CD4-positive, alpha-beta T cell treated with Interleukin-21 for 1 hour (primary cell): Measurements from ENCODE around the gene GNL1.

Experiments used
- DNase-seq: peaks from one replicate; pipeline ENCODE4 v3.0.0-alpha.2; 2020

The GNL1 gene, protein sequence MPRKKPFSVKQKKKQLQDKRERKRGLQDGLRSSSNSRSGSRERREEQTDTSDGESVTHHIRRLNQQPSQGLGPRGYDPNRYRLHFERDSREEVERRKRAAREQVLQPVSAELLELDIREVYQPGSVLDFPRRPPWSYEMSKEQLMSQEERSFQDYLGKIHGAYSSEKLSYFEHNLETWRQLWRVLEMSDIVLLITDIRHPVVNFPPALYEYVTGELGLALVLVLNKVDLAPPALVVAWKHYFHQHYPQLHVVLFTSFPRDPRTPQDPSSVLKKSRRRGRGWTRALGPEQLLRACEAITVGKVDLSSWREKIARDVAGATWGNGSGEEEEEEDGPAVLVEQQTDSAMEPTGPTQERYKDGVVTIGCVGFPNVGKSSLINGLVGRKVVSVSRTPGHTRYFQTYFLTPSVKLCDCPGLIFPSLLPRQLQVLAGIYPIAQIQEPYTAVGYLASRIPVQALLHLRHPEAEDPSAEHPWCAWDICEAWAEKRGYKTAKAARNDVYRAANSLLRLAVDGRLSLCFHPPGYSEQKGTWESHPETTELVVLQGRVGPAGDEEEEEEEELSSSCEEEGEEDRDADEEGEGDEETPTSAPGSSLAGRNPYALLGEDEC

DNA sequence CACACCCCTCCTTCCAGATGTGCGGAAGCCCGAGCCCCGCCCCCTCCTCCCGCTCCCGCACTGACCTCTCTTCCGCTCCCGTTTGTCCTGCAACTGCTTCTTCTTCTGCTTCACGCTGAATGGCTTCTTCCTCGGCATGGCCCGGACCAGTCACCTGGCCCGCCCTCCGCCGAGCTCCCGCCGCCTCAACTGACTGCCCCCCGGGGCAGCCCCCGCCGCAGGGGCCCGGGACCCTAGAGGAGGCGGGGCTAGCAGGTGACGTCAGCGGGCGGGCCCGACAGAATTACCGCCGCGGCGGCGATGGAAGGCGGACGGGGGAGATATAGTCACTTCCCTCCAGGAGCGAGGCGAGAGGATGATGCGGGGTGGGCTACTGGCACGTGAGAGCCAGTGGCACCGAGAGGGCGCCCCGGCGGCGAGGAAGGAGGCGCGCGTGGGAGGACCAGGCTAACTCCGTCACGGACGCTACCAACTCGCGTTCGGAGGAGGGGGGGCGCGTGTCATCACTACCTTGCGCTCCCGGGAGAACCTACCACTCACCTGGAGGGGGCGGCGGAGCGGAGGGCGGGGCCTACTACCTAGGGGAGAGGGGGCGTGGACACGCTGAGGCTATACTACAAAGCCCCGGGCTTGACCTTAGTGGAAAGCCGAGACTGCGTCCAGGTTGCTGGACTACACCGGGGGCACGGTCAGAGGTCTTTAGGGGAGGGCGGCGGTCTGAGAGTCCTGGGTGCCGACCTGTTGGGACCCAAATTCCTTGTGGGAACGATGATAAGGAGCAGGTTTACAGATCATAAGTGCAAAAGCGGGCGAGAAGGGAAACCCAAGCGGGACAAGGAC lies at the start of gene GNL1:
TSS of gene GNL1 (minus strand) at position 424 of the 840 bp plus-strand sequence. CDS start at position 138, 286 bp downstream.
- DNase-seq, result peak; percentile 98

- no peak for DNase-seq
These were observed 47.7 kb upstream of the GNL1 start for GRCh38 chr6:30603961-30604360.

- DNase-seq, result no peak
These were observed 45.7 kb upstream of the GNL1 start for GRCh38 chr6:30601815-30602641.

DNA sequence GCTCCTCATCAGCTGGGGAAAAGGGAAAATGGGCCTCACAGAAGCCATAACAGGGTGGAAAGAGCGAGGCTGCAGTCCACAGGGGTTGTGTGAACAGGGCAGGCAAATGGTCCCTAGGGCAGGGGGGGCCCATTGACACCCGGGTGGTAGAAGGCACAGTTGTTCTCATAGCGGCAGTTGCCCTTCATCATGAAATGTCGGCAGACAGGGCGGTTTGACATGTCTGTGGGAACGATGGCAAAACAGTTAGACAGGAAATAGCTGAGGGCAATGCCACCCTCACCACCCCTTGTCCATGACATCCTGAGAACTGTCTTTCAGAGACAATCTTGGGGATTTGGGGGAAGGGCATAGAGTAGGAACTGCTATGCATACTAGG lies 45.1 kb upstream of the GNL1 start:
- DNase-seq, result peak; percentile 39

- no peak for DNase-seq
These were observed 44.2 kb upstream of the GNL1 start for GRCh38 chr6:30600451-30600961.

- no peak for DNase-seq
These were observed 43.5 kb upstream of the GNL1 start for GRCh38 chr6:30599625-30600324.

DNA sequence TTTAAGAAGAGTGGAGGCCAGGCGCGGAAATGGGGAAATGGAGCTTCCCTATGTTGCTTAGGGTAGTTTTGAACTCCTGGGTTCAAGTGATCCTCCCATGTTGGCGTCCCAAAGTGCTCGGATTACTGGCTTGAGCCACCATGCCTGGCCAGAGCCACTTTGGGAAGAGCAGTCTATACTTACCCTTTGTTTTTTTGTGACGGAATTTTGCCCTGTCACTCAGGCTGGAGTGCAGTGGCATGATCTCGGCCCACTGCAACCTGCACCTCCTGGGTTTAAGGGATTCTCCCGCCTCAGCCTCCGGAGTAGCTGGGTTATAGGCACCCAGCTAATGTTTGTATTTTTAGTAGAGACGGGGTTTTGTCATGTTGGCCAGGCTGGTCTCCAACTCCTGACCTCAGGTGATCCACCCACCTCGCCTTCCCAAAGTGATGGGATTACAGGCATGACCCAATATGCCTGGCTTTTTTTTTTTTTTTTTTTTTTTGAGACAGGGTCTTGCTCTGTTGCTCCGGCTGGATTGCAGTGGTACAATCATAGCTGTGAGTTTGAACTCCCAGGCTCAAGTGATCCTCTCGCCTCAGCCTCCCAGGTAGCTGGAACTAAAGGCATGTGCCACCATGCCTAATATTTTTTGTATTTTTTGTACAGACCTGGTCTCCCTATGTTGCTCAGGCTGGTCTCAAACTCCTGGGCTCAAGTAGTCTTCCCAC lies 42.8 kb upstream of the GNL1 start:
- DNase-seq, result no peak

- DNase-seq, result peak; percentile 84
These were observed 41.2 kb upstream of the GNL1 start for GRCh38 chr6:30597315-30598144.

DNA sequence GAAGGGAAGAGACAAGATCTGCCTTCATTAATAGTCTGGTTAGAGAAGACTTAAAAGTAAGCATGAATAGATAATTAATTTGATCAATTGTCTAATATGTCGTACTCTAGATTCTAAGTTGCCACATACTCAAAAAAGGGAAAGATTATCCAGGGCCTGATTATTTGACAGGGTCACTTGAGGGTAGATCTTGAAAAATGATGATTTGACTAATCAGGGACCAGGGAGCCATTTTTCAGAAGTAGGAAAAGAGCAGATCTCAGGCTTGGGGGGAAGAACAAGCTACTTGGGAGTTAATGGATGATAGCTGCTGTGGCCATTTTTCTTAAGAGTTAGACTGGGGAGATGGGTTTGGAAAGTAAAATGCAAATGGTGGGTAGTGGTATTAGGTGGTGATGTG lies 36.0 kb upstream of the GNL1 start:
- no peak for DNase-seq

DNA sequence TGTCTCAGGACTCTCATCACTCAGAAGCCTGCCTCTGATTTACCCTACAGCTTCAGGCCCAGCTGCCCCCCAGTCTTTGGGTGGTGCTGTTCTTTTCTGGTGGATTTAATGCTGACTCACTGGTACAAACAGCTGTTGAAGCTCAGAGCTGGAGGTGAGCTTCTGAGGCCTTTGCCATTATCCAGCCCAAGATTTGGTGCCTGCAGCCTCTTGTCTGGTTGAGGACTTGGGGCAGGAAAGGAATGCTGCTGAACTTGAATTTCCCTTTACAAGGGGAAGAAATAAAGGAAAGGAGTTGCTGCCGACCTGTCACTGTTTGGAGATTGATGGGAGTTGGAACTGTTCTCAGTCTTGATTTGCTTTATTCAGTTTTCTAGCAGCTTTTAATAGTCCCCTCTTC lies 34.7 kb upstream of the GNL1 start:
- DNase-seq, result no peak

GRCh38 chr6:30590509-30590908 lies 34.2 kb upstream of the GNL1 start:
- no peak for DNase-seq

DNA sequence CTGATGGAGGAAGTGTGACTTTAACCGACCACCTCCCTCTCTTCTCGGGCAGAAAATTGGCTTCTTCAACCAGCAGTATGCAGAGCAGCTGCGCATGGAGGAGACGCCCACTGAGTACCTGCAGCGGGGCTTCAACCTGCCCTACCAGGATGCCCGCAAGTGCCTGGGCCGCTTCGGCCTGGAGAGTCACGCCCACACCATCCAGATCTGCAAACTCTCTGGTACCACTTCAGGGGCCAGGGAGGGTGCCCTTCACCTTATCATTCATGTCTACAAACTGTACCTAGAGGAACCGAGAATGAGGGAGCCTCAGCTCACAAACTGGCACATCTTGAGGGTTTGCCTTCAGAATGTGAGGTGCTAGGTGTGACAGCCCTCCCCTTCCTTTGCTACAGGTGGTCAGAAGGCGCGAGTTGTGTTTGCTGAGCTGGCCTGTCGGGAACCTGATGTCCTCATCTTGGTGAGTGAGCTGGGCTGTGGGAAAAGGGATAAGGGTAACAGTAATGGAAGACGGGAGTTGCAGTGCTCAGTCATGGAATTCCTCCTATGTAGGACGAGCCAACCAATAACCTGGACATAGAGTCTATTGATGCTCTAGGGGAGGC lies 33.6 kb upstream of the GNL1 start:
- DNase-seq, result no peak

- no peak for DNase-seq
These were observed 27.6 kb upstream of the GNL1 start for GRCh38 chr6:30583921-30584320.

DNA sequence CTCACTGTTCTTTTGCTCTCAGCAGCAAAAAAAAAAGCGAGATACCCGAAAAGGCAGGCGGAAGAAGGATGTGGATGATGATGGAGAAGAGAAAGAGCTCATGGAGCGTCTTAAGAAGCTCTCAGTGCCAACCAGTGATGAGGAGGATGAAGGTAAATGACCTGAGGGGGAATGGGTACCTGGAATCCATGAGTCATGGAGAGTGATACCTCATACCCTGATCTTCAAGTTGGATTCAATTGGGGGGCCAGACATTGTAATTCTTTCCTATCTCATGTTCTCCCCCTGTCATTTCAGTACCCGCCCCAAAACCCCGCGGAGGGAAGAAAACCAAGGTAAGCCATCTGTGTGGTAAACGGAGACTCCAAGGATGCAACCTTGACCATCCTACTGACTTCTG lies 21.8 kb upstream of the GNL1 start:
- DNase-seq, result no peak

DNA sequence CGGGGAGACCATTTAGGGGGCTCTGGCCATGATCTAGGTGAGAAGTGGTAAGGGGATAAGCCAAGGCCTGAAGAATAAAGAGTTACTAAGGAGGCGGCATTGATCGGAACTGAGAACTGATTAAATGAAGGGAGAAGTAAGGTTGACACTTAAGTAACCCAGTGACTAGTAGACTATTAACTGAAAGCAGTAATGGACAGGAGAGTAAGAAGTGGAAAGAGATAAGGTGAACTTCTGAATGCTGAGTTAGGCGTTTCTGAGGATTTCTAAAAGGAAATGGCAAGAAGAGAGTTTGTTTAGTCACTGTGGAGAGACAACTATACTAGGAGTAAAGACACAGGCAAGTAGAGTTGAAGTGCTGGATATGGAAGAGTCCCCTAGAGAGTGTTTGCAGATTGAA lies 16.8 kb upstream of the GNL1 start:
- no peak for DNase-seq

GRCh38 chr6:30572148-30572547 lies 15.9 kb upstream of the GNL1 start:
- no peak for DNase-seq

DNA sequence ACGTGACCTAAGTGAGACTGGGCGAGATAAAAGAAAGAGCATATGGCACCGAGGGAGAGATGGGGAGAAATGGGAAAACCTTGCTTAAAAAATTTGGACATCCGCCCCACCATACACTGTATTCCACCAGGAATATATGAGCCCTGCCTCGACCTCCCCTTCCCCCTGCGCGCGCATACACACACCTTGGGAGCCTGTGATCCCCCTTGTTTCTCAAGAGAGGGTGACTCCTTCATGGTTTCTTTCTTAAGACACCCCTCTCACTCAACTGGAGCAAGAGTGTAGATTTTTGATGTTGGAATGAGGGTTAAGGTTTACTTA lies 15.4 kb upstream of the GNL1 start:
- no peak for DNase-seq

- peak; percentile 99 for DNase-seq
These were observed 14.9 kb upstream of the GNL1 start, which contains the start of gene ABCF1 for GRCh38 chr6:30571075-30571761. Gene ABCF1 (plus strand): TSS chr6:30571442. CDS start chr6:30571488, 46 bp downstream.

DNA sequence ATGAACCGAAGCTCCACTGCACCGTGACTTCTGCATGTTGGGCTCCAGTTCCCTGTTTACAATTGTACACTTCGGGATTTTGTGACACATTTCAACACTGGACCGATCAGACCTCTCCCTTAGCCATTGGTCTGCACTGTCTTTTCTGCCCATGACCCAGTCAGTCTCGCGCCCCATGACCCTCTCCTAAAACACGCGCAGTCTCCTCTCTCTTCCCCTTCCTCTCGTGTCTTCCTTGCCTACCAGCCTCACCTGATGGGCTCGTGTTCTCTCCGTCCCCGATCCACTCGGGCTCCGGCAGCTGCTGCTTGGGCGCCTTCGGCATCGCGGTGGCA lies 14.4 kb upstream of the GNL1 start:
- DNase-seq, result no peak
